ENCODE measurements around the gene MTF1.
"Not testable (repeated sequence)": the region's sequence is repeated elsewhere in the genome, so short reads cannot be mapped to it uniquely, and the experiment has no call there.

MTF1 gene

DNA sequence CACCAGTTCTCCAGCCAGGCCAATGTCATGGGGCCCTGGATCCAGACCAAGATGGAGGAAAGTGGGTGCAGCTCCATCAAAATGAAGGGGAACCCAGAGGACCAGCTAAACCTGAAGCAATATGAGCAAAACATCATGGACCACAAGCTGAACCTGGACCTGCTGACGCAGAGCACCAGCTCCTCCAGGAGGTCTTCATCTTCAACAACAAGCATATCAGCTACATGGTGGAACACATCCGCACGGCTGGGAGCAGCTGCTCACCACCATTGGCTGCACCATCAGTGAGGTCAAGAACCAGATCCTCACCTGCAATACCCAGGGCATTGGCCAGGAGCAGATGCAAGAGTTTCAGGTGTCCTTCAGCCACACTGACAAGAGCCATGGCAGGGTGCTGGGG lies 80.7 kb downstream of the MTF1 start:
- FAIRE-seq (no peak), DNase-seq (ENCODE audit: insufficient read length, low spot score) (no peak)
- TF ChIP-seq POLR2A (IDR thresholded peaks at IDR 0.05; ENCODE audit: low read depth, low read length): no peak
- TF ChIP-seq POLR2AphosphoS5 (IDR thresholded peaks at IDR 0.05; ENCODE audit: low read depth, low read length): no peak
- no peak for TF ChIP-seq TAF1 (IDR thresholded peaks at IDR 0.05; ENCODE audit: low read depth, low read length)
- TF ChIP-seq POU2F2 (IDR thresholded peaks at IDR 0.05; ENCODE audit: low read depth, low read length): no peak
- TF ChIP-seq PAX5 (IDR thresholded peaks at IDR 0.05; ENCODE audit: insufficient read depth, low read length, severe bottlenecking): no peak
- no peak for TF ChIP-seq SPI1 (IDR thresholded peaks at IDR 0.05; ENCODE audit: low read depth, low read length)

DNA sequence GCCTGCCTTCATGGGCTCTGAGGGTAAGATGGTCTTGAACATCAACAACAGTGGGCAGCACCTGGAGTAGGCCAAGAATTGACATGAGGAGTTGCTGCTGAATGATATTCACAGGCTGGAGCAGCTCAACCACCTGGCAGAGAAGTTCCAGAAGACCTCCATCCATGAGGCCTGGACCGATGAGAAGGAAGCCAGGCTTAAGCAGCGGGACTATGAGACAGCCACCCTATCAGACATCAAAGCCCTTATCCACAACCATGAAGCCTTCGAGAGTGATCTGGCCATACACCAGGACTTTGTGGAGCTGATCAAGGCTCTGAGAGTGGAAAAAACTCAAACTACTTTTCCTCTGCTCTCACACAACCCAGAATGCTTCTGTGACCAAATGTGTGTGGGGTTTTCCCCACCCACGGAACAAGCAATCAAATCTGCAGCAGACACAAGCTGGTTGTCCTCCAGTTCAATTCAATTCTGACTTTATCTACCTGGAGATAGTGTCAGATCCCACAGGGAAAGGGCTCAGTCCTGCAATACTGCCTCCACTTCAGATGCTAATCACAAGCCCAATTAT lies 82.4 kb downstream of the MTF1 start:
- DNase-seq (ENCODE audit: insufficient read length, low spot score) (no peak), FAIRE-seq (peak; percentile 51)
- TF ChIP-seq POLR2A (IDR thresholded peaks at IDR 0.05; ENCODE audit: low read depth, low read length) (no peak), TAF1 (IDR thresholded peaks at IDR 0.05; ENCODE audit: low read depth, low read length) (no peak), PAX5 (IDR thresholded peaks at IDR 0.05; ENCODE audit: insufficient read depth, low read length, severe bottlenecking) (no peak), POU2F2 (IDR thresholded peaks at IDR 0.05; ENCODE audit: low read depth, low read length) (no peak), SPI1 (IDR thresholded peaks at IDR 0.05; ENCODE audit: low read depth, low read length) (no peak), POLR2AphosphoS5 (IDR thresholded peaks at IDR 0.05; ENCODE audit: low read depth, low read length) (no peak)

DNA sequence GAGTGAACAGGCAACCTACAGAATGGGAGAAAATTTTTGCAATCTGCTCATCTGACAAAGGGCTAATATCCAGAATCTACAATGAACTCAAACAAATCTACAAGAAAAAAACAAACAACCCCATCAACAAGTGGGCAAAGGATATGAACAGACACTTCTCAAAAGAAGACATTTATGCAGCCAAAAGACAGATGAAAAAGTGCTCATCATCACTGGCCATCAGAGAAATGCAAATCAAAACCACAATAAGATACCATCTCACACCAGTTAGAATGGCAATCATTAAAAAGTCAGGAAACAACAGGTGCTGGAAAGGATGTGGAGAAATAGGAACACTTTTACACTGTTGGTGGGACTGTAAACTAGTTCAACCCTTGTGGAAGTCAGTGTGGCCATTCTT lies 88.0 kb downstream of the MTF1 start:
- not testable (repeated sequence) for DNase-seq (ENCODE audit: insufficient read length, low spot score); FAIRE-seq

DNA sequence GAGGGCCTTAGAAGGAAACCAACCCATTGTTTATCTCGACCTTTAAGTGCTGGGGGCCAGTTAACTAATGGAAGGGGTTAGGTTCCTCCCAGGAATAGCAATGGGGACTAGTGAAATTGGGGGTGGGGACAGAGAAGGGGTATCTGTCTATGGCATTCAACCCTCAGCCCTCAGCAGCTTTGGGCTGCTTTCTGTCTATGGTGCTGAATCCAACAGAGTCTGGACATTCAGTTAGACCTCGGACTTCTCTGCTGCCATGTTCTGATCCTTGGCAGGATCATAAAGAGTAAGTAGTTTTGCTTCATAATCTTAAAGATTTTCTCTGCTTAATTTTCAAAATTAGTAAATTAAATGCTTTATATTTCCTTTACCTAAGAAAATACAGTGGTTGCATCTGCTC lies 91.9 kb downstream of the MTF1 start:
- no peak for FAIRE-seq
- no peak for DNase-seq (ENCODE audit: insufficient read length, low spot score)
- TF ChIP-seq POU2F2 (IDR thresholded peaks at IDR 0.05; ENCODE audit: low read depth, low read length) (no peak), POLR2A (IDR thresholded peaks at IDR 0.05; ENCODE audit: low read depth, low read length) (no peak), PAX5 (IDR thresholded peaks at IDR 0.05; ENCODE audit: insufficient read depth, low read length, severe bottlenecking) (no peak), POLR2AphosphoS5 (IDR thresholded peaks at IDR 0.05; ENCODE audit: low read depth, low read length) (no peak), TAF1 (IDR thresholded peaks at IDR 0.05; ENCODE audit: low read depth, low read length) (no peak), SPI1 (IDR thresholded peaks at IDR 0.05; ENCODE audit: low read depth, low read length) (no peak)

DNA sequence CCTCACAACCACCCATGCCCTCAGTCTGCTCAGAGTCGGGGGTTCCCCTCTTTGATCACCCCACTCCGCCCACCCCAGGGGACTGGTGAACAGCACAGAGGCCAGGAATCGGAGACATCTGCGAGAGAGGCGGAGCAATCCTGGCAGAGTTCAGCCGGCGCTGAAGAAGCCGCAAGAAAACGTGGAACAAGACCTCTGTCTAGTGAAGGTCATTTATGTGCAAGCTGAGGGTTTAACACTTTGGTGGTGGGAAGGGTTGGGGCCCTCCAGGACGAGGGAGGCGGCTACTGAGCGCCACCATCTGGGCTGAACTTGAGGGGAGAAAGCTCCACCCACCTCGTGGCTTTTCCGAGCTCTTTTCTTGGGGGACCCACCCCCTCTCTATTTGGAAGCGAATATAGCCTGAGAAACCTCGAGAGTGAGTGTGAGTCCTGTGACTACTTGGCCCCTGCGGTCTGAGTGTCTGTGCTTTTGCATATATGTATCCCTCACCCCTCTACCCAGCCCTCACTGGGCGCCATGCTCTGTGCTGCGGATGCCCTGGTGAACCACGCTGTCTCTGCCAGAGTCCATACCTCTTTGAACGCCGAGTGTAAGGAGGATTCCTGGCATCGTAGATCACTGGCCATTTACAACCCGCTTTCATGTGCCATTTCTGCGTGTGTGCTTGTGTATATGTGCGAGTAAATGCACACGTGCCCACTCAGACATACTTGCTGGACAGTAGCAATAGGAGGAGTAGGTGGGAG lies 93.3 kb downstream of the MTF1 start:
- FAIRE-seq (peak; percentile 70), DNase-seq (ENCODE audit: insufficient read length, low spot score) (no peak)
- TF ChIP-seq POU2F2 (IDR thresholded peaks at IDR 0.05; ENCODE audit: low read depth, low read length) (no peak), SPI1 (IDR thresholded peaks at IDR 0.05; ENCODE audit: low read depth, low read length) (no peak), TAF1 (IDR thresholded peaks at IDR 0.05; ENCODE audit: low read depth, low read length) (no peak), POLR2AphosphoS5 (IDR thresholded peaks at IDR 0.05; ENCODE audit: low read depth, low read length) (no peak), POLR2A (IDR thresholded peaks at IDR 0.05; ENCODE audit: low read depth, low read length) (no peak), PAX5 (IDR thresholded peaks at IDR 0.05; ENCODE audit: insufficient read depth, low read length, severe bottlenecking) (no peak)

DNA sequence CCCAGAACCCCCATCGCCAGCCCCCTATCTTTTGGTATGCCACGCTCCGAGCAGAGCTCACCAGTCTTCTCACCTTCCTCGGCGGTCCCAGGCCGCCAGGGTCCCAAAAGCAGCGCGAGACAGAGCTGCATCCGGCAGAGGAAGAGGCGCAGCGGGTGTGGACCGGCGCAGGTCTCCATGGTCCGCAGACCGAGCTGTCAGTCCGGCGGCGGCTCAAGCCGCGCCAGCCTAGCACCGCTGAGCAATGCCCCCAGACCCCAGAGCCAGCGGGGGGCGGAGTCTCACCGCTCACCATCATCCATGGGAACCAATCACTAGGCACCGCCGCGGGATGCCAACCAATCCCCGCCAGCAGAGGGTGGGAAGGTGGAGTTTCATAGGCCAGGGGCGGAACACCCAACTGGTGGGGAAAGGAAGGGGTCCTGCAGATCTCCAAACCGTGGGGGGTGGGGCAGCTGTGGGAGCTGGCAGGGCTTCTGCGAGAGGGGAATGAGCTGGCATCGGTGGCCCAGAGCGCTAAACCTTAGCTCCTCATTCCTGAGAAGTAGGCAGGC lies 94.4 kb downstream of the MTF1 start, which contains the start of gene EPHA10:
EPHA10 (minus strand) TSS at position 233 of the 554 bp plus-strand sequence; CDS start at position 179, 54 bp downstream.
- FAIRE-seq: no peak
- TF ChIP-seq TAF1 (IDR thresholded peaks at IDR 0.05; ENCODE audit: low read depth, low read length) (no peak), POU2F2 (IDR thresholded peaks at IDR 0.05; ENCODE audit: low read depth, low read length) (no peak), SPI1 (IDR thresholded peaks at IDR 0.05; ENCODE audit: low read depth, low read length) (no peak), POLR2A (IDR thresholded peaks at IDR 0.05; ENCODE audit: low read depth, low read length) (no peak), PAX5 (IDR thresholded peaks at IDR 0.05; ENCODE audit: insufficient read depth, low read length, severe bottlenecking) (no peak), POLR2AphosphoS5 (IDR thresholded peaks at IDR 0.05; ENCODE audit: low read depth, low read length) (no peak)
- DNase-seq (ENCODE audit: insufficient read length, low spot score): no peak

DNA sequence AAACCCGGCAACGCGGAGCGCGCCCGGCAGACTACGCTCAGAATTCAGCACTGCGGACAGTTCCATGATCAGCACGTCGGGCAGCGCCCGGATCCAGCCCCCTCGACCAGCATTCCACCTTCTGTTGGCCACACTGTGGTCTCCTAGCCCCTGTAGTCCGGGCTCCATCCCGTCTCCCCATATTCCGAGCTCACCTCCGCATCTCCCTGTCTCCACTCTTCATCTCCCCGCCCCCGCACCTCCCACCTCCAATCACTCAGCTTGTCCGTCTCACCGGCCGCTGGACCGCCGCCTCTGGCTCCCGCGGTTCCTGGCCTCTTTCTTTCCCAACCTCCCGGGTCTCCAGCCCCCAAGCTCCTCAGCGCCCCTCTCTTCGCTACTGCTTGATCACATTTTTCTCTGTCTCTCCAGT lies 95.0 kb downstream of the MTF1 start:
- TF ChIP-seq POU2F2 (IDR thresholded peaks at IDR 0.05; ENCODE audit: low read depth, low read length) (no peak), SPI1 (IDR thresholded peaks at IDR 0.05; ENCODE audit: low read depth, low read length) (no peak)
- DNase-seq (ENCODE audit: insufficient read length, low spot score) (peak; percentile 57), FAIRE-seq (no peak)

DNA sequence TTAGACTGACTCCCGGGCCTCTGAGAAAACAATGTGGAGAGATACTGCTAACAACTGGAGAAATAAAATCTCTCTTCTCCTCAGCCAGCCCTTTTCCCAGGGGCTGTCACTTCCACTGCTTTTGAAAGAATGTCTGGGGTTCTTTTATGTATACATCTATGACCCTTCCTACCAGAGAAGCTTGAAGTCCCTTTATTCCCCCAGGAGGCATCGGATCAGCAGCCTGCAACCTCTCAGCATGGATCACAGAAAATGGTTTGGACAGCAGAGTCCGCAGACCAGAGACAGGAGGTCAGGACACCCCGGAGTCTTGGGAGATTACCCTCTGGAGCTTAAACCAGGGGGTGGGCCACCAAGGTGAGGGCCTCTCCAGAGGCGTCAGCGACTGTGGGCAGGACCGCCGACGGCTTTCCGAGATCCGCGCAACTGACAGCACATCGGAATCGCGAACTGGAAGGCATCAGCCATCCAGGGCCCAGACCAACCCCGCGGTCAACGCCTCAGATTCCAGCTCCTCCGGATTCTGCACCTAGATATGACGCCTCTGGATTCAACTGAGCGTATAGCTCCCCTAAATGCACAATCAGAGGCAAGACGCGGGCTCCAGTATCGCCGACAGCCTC lies 95.5 kb downstream of the MTF1 start:
- TF ChIP-seq SPI1 (IDR thresholded peaks at IDR 0.05; ENCODE audit: low read depth, low read length) (no peak), POLR2AphosphoS5 (IDR thresholded peaks at IDR 0.05; ENCODE audit: low read depth, low read length) (no peak), PAX5 (IDR thresholded peaks at IDR 0.05; ENCODE audit: insufficient read depth, low read length, severe bottlenecking) (no peak), TAF1 (IDR thresholded peaks at IDR 0.05; ENCODE audit: low read depth, low read length) (no peak), POU2F2 (IDR thresholded peaks at IDR 0.05; ENCODE audit: low read depth, low read length) (no peak), POLR2A (IDR thresholded peaks at IDR 0.05; ENCODE audit: low read depth, low read length) (no peak)
- DNase-seq (ENCODE audit: insufficient read length, low spot score) (no peak), FAIRE-seq (no peak)

DNA sequence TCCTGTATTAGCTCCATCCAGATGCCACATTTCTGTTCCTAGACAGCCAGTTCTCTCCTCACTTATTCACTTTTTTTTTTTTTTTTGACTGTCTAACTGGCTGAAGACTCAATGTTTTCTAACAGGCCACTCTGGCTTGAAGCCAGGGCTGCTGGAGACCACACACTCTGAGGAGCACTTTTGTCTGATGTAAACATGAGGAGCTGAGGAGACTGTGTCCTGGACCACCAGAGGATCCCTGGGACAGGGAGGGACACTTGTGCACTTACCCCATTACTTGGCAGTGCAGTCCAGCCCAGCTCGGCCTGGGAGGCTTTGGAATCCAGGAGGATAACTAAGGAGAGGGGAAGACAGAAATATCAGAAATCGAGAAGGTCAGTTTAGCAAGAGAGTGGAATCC lies 96.9 kb downstream of the MTF1 start:
- DNase-seq (ENCODE audit: insufficient read length, low spot score) (no peak), FAIRE-seq (no peak)
- no peak for TF ChIP-seq POLR2AphosphoS5 (IDR thresholded peaks at IDR 0.05; ENCODE audit: low read depth, low read length)
- TF ChIP-seq POU2F2 (IDR thresholded peaks at IDR 0.05; ENCODE audit: low read depth, low read length): no peak
- TF ChIP-seq SPI1 (IDR thresholded peaks at IDR 0.05; ENCODE audit: low read depth, low read length): no peak
- TF ChIP-seq TAF1 (IDR thresholded peaks at IDR 0.05; ENCODE audit: low read depth, low read length): no peak

All from GM12891 (cell line).